ENCODE data around the gene ARL15. TPM values are rescaled to one million over a fixed set of nuclear protein-coding genes. Genes with fewer than 3 reads are reported as not detected.

Gene ARL15
- total RNA-seq, 1 experiment from 2014 or later, result 13.0 TPM

DNA sequence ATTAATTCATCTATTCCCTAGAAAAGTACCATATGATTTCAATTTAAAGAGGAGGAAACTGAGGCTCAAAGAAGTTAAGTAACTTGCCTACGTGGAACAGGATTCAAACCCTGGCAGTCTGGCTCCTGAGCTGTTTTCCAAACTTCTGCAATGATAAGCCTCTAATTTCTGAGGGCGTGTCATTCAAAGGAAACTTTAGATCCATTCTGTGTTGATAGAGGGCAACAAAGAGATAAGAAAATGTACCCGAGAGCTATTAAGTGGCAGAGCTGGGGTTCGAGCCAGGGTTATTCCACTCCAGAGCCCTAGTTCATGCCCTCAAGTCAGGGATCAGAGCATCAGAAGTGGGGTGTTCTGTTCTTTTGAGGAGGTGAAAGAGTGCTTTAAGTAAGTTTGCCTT lies 131.4 kb downstream of the ARL15 start:
- H3K23me2 ChIP-seq (ENCODE audit: insufficient read length, low read depth, low read length, poor library complexity, severe bottlenecking), result no peaks in the 10 kb centered on the region
- no peak overlapping the region for H2BK20ac ChIP-seq (ENCODE audit: low read depth, low read length, poor library complexity, severe bottlenecking)
- H3K27ac ChIP-seq (ENCODE audit: insufficient read length, low read depth, low read length), result no peak overlapping the region
- no peak overlapping the region for H3T11ph ChIP-seq (ENCODE audit: low read length)
- Mint-ChIP-seq H3K27ac (no peak overlapping the region), H3K27me3 (ENCODE audit: low read depth) (no peaks in the 10 kb centered on the region), H3K4me3 (no peak overlapping the region), H3K4me1 (peaks cover 25 to 27% of the 10 kb centered on the region in 2 experiments), H3K36me3 (ENCODE audit: insufficient read depth in 1 of 3, low read depth in 3 of 3) (peaks cover 0 to 8% (median 4%) of the 10 kb centered on the region in 3 experiments; a peak in 2 of 7 replicates), H3K9me3 (peaks cover 0 to 3% of the 10 kb centered on the region in 2 experiments; a peak in 4 of 5 replicates)
- no peak overlapping the region for H3K4ac ChIP-seq (ENCODE audit: low read depth, low read length)
- TF ChIP-seq CTCF (conservative IDR thresholded peaks at IDR 0.05), result no peak
- H3K14ac ChIP-seq (ENCODE audit: insufficient read depth, low read length), result no peak overlapping the region
- H2BK5ac ChIP-seq (ENCODE audit: insufficient read length, low read length), result no peak overlapping the region
- no peak overlapping the region for H4K5ac ChIP-seq (ENCODE audit: insufficient read length, low read depth, low read length)
- H2BK15ac ChIP-seq (ENCODE audit: low read depth, low read length), result no peak overlapping the region
- no peaks in the 10 kb centered on the region for H3K79me1 ChIP-seq (ENCODE audit: insufficient read depth, low read depth, low read length, poor library complexity, severe bottlenecking)
- no peak overlapping the region for H3K18ac ChIP-seq (ENCODE audit: insufficient read length, low read depth, low read length)
- no peak overlapping the region for H4K91ac ChIP-seq (ENCODE audit: insufficient read length, low read depth, low read length)
- no peaks in the 10 kb centered on the region for H3K27me3 ChIP-seq (ENCODE audit: insufficient read depth, low read length)
- no peaks in the 10 kb centered on the region for H4K20me1 ChIP-seq (ENCODE audit: control insufficient read depth, insufficient read depth, insufficient read length)
- no peak for DNase-seq
- H2BK120ac ChIP-seq (ENCODE audit: low read depth, low read length, poor library complexity, severe bottlenecking), result no peak overlapping the region
- H3K79me2 ChIP-seq (ENCODE audit: insufficient read depth, low read length), result no peaks in the 10 kb centered on the region
- H2AFZ ChIP-seq (ENCODE audit: low read length), result no peak overlapping the region
- no CpG with 5 or more reads among the region's 4 CpGs for WGBS (ENCODE audit: extremely low coverage, insufficient read length, low lambda C conversion rate)
- H3K9ac ChIP-seq (ENCODE audit: extremely low read depth, insufficient read length, low read length), result no peak overlapping the region
- no peak overlapping the region for H2AK5ac ChIP-seq (ENCODE audit: insufficient read length, low read length)
- no peaks in the 10 kb centered on the region; the same call in 1 of the 2 replicates for H3K4me1 ChIP-seq (ENCODE audit: insufficient read depth, low read length)
- H3K56ac ChIP-seq (ENCODE audit: insufficient read length, low read depth, low read length), result no peak overlapping the region
- H2BK12ac ChIP-seq (ENCODE audit: insufficient read length, low read depth, low read length), result no peak overlapping the region
- no peak overlapping the region for H3K4me2 ChIP-seq (ENCODE audit: insufficient read depth, insufficient read length, low read length)
- no peaks in the 10 kb centered on the region for H3K9me3 ChIP-seq (ENCODE audit: control insufficient read depth, low read depth, low read length)
- H4K8ac ChIP-seq (replicated peaks; ENCODE audit: insufficient read length, low read depth, low read length), result no peak overlapping the region
- no peak overlapping the region for H3K23ac ChIP-seq (ENCODE audit: insufficient read length, low read depth, low read length)
